NCI-H128 (cell line): Measurements from ENCODE around the gene MKI67.

Experiments used
- DNase-seq: peaks from one replicate; lab custom pipeline; 2025; ENCODE audit not compliant: unreplicated experiment; lab: John Stamatoyannopoulos, UW

The MKI67 gene

DNA sequence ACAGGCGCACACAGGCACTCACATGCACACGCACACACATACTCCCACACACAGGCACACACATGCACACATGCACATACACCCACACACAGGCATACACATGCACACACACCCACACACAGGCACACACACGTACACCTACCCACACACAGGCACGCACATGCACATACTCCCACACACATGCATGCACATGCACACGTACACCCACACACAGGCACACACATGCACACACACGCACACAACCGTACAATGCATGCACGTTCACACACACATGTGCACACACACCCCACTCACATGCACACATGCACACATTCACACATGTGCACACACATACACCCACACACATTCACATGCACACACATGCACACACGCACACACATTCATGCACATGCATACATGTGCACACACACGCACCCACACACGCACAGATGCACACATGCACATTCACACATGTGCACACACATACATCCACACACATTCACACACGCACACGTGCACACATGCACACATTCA, 59.3 kb downstream of the MKI67 start:
- DNase-seq = no peak

DNA sequence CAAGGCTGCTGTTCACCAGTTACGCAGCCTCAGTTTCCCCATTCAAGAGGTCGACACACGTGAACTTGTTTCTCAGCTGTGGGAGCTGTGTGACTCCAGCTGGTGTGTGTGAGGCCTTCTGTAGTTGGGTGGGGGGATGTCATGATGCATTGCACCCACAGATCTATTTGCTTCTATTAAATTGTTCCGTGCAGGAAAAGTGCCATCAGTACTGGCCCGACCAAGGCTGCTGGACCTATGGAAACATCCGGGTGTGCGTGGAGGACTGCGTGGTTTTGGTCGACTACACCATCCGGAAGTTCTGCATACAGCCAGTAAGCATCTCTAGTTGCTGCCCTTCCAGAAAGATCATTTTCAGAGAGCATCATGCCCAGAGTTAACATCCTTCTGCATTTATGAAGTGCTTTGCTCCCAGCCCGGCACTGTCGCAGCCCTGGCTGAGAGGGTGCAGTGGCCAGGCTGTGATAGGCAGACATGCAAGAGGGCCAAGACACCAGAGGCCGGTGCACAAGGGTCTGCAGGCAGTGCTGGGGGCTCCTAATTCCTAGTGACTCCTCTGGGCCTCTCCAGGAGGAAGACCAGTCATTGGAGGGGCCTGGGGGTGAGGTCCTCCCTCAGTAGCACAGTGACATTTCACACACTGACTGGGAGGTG, 60.2 kb downstream of the MKI67 start:
- no peak for DNase-seq

- DNase-seq = no peak
Measured at GRCh38 chr10:128064970-128065580, 61.1 kb downstream of the MKI67 start.

DNA sequence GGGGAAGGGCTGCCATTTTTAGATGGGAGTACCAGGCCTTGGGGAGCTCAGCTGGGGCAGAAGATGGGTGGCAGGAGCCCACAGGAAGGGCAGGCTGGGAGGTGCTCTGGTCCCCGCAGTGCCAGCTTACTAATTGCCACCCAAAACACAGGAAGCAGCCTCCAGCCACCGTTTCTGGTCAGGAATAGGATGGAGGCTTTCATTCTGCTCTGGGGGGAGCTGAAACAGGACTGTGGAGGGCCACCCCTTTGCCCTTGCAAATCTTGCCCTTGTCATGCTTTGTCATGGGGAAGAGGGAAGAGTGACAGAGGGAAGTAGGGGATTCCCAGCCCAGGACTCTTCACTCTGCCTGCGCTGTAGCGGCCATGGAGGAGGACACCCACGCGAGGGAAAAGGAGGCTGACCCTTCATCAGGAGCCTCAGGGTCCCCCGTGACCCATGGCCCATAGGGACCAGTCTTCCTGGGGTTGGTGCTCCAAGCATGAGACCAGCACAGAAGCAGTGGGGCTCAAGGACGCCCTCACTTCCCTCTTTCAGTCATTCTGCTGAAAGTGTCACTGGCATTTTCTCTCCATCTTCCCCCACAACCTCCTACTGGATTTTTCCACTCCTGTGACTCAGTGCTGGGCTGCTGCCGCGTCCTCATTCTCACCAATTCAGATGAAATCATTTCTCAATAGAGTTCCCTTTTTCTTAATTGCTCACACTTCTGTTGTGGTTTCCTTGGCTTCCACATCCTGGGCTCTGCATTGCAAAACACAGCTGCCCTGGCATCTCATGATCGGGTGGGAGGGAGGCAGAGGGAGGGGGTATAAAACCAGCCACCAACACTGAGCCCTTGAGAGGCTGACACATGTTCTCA, 61.9 kb downstream of the MKI67 start:
- no peak for DNase-seq

DNA sequence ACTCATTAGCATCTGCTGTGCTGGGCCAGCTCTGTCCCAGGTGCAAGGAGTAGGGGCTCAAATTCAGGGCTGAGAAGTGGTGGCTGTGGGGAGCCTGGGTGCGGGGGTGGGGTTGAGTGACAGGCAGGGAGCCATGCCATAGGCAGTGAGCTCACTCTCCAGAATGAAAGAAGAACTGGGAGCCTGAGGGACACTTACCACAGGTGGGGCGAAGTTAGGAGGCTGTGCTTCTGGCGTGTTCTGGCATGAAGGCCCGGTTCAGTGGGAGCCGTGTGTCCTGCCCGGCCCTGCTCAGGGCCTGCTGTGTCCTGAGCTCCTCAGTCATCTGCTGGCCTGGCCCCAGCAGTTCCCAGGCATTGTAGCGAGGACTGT, 62.5 kb downstream of the MKI67 start:
- no peak for DNase-seq

DNA sequence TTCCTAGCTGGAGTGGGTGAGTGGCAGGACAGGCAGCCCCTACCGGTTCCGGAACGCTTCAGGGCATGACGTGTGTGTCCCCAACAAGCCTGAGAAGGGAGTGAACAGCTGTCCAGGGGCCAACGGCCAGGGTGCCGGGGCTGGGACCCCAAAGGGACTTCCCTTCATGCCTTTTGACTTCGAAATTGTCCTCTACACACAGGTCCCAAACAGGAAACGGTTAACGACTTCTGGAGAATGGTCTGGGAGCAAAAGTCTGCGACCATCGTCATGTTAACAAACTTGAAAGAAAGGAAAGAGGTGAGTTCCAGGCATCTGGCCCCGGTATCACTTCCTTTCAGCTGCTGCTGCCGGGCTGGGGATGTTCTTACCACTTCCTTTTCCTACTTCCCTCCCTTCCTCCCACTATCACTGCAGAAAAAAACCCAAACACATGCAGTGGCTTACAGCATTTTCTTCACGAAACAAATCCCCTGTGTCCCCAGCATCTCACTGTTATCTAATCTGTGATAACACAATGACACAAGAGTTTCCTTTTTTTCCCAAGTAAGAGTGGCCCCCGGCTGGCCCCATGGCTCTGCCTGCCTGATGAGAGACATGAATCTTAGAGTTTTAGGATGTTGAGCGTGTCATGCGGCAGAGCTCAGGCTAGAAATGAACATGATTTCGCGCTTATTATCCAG, 63.2 kb downstream of the MKI67 start:
- no peak for DNase-seq

DNA sequence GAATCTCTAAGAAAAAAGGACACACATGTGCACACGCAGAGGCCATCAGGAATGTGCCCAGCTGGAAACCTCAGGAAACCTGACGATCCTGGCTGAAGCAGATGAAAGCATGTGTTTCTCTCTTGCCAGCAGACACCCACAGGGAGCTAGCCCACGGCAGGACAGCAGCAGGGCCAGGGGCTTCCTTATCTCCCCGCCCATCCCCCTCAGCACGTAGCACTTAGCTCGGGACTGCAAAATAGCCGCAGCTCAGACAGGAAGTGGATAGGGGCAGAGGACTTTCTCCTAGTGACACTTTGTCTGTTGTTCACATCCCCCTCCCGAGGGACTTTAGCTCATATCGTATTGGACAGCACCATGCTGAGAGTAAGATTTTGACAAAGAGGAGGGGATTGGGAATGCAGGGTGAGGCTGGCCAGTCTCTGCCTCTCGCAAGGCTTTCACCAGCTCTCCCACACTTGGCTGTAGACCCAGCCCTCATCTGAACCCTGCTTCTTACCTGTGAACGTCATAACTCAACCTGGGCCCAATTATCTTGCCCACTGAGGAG, 63.8 kb downstream of the MKI67 start:
- DNase-seq = no peak

- DNase-seq = no peak
Measured at GRCh38 chr10:128061306-128062300, 64.6 kb downstream of the MKI67 start.

GRCh38 chr10:128060341-128061250, 65.6 kb downstream of the MKI67 start:
- DNase-seq = no peak

- DNase-seq = no peak
Measured at GRCh38 chr10:128059982-128060293, 66.3 kb downstream of the MKI67 start.

GRCh38 chr10:128059266-128059981, 66.8 kb downstream of the MKI67 start:
- DNase-seq = no peak

- DNase-seq = no peak
Measured at GRCh38 chr10:128058750-128059134, 67.5 kb downstream of the MKI67 start.

DNA sequence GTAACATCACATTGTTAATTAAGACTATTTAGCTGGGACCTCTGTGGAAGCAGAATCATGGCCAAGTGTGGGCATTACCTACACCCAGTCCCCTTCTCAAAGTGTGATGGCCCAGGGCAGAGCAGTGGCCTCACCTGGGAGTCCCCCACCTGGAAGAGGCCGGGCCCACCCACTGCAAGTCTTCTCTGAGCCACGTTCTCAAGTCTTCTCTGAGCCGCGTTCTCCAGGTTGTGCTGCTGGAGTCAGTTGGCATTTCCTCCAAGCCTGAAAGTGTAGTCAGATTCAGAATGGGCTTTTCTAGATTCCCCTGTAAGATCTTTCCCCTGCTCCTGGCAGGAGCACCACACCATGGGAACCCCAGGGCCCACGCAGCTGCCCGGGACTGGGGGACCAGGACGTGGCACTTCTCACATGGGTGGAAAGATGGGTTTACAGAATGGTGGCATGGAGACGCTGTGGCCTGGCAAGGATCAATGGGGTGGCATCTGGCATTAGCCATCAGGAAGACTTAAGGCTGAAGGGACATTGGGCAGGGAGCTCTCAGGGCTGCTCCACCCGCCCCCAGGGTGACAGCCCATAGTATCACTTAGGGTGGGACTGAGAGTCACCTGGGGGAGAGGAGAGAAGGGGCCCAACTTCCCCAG, 68.0 kb downstream of the MKI67 start:
- DNase-seq = no peak

GRCh38 chr10:128056303-128057050, 69.7 kb downstream of the MKI67 start:
- DNase-seq = no peak

DNA sequence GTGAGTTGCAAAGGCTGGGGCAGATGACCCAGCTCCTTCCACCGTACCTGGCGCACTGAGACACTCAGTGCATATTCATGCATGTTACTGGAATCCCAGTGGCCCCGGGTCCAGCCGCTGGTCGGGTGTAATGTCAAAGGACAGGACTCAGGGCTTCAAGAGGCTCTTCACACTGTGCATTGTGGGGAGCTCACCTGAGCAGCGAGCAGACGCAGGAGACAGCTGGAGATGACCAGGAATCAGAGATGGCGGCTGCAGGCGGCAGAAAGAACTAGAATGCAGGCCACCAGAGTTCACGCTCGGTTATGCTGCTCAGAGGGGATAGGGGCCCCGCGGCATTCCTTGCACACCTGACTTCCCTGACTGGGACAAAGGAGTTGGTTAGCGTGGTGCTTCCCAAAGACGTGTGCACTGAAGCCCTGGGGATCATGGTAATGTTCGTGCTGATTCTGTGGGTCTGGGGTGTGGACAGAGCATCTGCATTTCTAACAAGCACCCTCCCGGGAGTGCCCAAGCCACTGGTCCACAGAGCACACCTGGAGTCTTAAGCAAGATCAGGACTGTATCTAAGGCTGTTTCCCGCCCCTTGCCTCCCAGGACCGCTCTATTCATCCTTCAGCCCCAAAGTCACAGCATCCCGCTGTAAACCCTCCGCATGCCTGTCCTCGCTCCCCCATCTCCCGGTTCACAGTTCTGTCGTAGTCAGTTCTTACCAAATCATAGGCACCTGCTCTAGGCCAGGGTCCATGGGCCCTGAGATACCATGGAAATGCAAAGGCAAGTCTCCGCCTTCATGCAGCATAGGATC, 71.0 kb downstream of the MKI67 start:
- no peak for DNase-seq
